Transverse colon (tissue), 4 donors: ENCODE data around the gene DCD.

Experiments
- POLR2A ChIP-seq: fragments of 450-650 bp; IDR thresholded peaks from one replicate; pipeline ENCODE4 v1.6.1; 2016; ENCODE audit warnings: antibody characterized with exemption, mild to moderate bottlenecking, moderate library complexity
- POLR2AphosphoS5 ChIP-seq, 3 donors: sonication (generic); formaldehyde crosslinking; IDR thresholded peaks; one replicate each; pipeline ENCODE4 v1.6.1; 2016; ENCODE audit warnings: antibody characterized with exemption in 3 of 3
- TF ChIP-seq, protein P1 (sequence below), 5 experiments: fragments of 200-600 bp in 3 of 5; fragments of 450-650 bp in 2 of 5; sonication (generic) in 3 of 5; IDR thresholded peaks; 1 replicate in 2 of 5; 2 replicates in 3 of 5; pipeline ENCODE4 v1.5.1; 2016 to 2017; ENCODE audit warnings: antibody characterized with exemption in 5 of 5, inconsistent platforms in 3 of 5, mild to moderate bottlenecking in 2 of 5, moderate library complexity in 1 of 5

DNA sequence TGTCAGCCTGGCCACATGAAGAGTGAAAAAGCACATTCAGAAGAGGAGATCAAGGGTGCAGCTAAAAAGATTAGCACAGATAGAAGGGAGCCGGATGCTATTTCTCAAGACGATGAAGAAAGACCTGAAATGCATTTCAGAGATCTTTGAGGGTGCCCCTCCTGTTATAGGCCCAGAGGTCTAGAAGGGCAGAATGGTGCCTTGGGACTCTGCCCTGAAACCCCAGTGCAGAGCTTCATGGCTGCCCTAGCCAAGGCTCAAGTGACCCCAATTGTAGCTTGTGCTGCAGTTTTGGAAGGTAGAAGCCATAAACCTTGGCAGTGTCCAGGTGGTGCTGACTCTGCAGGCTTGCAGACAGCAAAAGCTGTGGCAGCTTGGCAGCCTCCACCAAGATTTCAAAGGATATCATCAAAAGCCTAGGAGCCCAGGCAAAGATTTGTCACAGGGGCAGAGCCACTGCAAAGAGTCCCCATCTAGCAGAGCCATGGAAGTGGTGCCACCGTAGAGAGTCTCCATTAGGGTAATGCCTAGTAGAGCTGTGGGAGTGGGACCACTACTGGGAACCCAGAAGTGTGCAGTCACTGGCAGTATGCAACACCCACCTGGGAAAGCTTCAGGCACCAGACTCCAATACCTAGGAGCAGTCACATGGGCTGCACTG is 19.8 kb downstream of the DCD start:
- TF ChIP-seq, protein P1, sequence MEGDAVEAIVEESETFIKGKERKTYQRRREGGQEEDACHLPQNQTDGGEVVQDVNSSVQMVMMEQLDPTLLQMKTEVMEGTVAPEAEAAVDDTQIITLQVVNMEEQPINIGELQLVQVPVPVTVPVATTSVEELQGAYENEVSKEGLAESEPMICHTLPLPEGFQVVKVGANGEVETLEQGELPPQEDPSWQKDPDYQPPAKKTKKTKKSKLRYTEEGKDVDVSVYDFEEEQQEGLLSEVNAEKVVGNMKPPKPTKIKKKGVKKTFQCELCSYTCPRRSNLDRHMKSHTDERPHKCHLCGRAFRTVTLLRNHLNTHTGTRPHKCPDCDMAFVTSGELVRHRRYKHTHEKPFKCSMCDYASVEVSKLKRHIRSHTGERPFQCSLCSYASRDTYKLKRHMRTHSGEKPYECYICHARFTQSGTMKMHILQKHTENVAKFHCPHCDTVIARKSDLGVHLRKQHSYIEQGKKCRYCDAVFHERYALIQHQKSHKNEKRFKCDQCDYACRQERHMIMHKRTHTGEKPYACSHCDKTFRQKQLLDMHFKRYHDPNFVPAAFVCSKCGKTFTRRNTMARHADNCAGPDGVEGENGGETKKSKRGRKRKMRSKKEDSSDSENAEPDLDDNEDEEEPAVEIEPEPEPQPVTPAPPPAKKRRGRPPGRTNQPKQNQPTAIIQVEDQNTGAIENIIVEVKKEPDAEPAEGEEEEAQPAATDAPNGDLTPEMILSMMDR (IDR thresholded peaks at IDR 0.05), result no peak
- no peak for TF ChIP-seq POLR2AphosphoS5 (IDR thresholded peaks at IDR 0.05)
- no peak for TF ChIP-seq POLR2A
